Endothelial cell of hepatic sinusoid (primary cell): Measurements from ENCODE around the gene XPR1.

Experiments used
- in situ Hi-C: cut with HindIII; loops from 2 replicates; pipeline ENCODE4 v1.10.0; 2017; ENCODE audit warnings: low sequenced_read_pairs

Gene XPR1

GRCh38 chr1:180881806-180882509 is 250.1 kb downstream of the XPR1 start:
- in situ Hi-C loops: no loop called here

- in situ Hi-C loops: no loop called here
Observed at GRCh38 chr1:180884588-180885300, 252.9 kb downstream of the XPR1 start.

DNA sequence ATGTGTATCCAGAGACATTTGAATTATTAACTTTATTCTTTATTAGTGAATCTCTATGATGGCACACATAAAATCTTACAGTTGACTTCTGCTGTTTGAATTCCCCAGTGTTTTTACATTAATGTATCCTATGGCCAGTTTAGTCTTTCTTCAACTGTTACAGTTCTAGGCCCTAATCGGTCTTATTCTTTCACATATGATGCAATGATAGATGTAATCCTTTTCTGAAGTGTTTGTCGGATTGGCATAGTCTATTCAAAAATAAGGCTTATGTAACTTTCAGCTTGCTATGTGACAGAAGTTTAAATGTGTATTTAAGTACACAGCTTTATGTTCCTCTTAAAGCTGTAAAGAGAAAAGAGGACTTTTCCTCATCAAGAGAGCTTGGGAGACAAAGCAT is 254.5 kb downstream of the XPR1 start:
- in situ Hi-C loops: no loop called here

DNA sequence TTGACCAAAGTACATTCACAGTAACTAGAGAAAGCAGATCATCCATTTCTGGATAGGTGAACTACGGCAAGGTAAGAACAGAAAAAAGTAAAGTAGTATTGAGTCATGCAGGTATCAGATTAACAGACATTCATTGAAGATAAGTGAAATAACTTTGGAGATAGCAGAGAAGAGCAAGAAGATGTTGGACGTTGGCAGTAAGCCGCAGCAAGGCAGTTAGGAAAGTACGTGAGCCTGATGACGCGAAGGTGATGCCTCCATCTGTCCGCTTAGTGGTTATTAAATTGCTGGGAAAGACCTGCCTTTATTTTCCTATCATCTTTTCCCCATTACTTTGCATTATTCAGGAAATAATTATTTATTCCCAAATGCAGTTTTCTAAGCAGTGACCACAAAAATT is 256.0 kb downstream of the XPR1 start:
- in situ Hi-C loops: no loop called here

GRCh38 chr1:180888870-180889269 is 257.0 kb downstream of the XPR1 start:
- in situ Hi-C loops: no loop called here

DNA sequence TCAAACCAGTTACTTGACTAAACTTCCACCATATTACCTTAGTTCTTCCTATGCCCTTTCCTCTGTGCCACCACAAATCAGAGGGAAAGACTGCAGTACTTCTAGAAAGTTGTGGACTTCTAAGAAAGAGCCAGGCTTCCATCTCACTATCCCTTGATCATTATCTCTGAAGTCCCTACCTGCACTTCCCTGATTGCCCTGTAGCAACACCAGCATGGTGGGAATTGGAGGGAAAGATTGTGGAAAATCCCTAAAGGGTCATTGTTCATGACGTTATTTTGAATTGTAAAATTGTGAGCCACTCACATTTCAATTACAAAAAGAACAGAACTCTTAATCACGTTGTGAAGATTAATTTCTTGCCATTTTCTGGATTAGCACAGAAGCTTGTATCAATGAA is 257.5 kb downstream of the XPR1 start:
- in situ Hi-C loops: no loop called here

GRCh38 chr1:180892272-180892671 is 260.4 kb downstream of the XPR1 start:
- in situ Hi-C loops: no loop called here

- in situ Hi-C loops: no loop called here
Observed at GRCh38 chr1:180892675-180893074, 260.9 kb downstream of the XPR1 start.

DNA sequence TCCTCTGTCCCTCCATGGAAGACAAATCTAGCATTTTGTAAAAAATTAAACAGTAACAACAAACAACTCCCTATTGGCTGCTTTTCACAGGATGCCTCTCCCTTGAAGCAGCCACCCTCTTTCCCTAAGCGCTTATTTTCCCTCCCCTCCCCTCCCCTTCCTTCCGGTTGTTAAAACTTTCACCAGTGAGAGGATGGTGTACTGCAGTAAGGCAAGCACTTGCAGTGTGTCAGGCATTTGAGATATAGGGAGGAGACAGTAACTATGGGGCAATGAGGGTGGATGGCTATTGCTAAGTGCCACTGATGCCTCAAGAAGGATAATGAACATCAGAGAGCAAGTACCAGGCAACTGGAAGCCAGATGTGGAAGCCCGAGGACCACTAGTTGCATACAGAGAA is 261.8 kb downstream of the XPR1 start:
- in situ Hi-C loops: no loop called here

GRCh38 chr1:180896161-180896560 is 264.3 kb downstream of the XPR1 start:
- in situ Hi-C loops: no loop called here

DNA sequence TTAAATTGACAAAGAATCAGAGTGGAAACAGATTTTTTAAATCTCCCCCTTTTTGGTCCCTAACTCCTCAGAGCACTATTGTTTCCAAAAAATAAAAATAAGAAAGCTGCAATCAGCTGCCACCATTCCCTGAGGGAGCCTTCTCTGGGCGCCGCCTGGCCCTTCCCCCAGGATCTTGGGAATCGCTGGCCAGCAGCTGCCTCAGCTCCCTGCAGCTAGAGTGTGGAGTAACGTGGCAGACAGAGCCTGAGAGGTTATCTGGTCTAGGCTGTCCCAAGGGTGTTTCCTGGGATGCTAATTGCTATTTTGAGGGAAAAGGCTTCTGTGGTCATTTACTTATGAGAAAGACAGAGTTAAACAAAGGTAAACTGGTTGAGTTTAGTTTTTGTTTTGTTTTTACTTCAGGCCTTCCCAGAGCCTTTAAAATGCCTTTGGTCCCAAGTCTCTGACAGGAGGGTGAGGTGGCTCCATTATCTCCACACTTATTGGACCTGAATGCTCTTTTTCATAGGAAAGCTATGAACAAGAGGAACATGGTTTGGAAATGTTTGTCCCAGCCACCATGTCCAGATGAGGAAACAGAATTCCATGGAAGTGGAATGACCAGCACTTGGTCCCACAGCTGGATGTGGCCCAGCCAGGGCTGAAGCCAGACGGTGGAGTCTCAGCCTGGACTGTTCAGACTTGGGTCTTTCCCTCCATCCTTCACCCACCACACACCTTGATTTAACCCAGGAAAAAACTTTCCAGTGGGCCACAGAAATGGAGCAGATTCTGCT is 266.8 kb downstream of the XPR1 start:
- in situ Hi-C loops: no loop called here

- in situ Hi-C loops: no loop called here
Observed at GRCh38 chr1:180899262-180899661, 267.4 kb downstream of the XPR1 start.

- in situ Hi-C loops: no loop called here
Observed at GRCh38 chr1:180901076-180901990, 269.5 kb downstream of the XPR1 start.

- in situ Hi-C loops: no loop called here
Observed at GRCh38 chr1:180902541-180902940, 270.7 kb downstream of the XPR1 start.

GRCh38 chr1:180905927-180906326 is 274.1 kb downstream of the XPR1 start:
- in situ Hi-C loops: loop anchor here (5.0 kb wide), 1 partner anchor 261 kb away; no protein-coding TSS in a partner anchor

DNA sequence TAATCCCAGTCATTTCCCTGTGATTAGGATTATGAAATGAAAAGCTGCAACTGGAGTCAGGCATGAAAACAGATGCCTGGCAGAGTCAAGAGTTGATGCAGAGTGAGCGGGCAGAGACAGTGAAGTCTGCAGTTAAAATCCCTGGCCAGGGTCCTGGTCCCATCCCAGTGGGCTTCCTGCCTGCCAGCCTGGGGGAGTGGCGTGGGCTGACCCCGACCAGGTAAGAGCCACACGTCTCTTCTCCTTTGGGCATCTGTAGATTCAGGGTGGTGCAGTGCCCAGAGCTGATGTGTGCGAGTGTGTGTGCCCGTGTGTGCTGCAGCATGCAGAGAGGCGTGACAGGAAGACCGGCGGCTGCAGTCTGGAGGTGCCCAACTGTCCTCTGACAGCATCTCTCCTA is 274.7 kb downstream of the XPR1 start:
- in situ Hi-C loops: loop anchor here (5.0 kb wide), 1 partner anchor 261 kb away; no protein-coding TSS in a partner anchor

DNA sequence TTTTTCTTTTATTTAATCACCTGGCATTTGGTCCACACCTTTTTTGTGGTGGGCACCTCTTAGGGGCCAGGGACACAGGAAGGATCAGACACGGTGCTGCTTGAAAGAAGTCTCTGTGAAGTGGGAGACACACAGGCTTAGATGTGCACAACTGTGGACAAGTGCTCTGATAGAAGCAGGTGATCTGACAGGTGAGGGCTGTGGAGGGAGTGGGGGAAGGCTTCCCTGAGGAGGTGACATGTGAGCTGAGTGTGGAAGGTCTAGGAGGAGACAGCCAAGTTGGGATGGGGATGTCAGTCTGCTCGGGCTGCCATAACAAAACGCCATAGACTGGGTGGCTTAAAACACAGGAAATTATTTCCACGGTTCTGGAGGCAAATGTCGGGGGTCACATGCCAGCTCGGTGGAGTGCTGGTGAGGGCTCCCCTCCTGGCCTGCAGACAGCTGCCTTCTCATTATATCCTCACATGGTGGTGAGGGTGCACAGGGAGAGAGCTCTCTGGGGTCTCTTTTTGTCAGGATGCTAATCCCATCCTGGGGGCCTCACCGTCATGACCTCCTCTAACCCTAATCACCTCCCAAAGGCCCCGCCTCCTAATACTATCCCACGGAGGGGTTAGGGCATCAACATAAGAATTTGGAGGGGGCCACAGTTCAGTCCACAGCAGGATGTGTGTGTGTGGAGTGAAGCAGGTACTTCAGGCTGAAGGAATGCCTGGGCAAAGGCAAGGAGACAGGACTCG is 275.7 kb downstream of the XPR1 start:
- in situ Hi-C loops: loop anchor here (5.0 kb wide), 1 partner anchor 260 kb away; no protein-coding TSS in a partner anchor

GRCh38 chr1:180908074-180908765 is 276.4 kb downstream of the XPR1 start:
- in situ Hi-C loops: loop anchor here (5.0 kb wide), 1 partner anchor 259 kb away; no protein-coding TSS in a partner anchor

GRCh38 chr1:180909005-180909414 is 277.2 kb downstream of the XPR1 start:
- in situ Hi-C loops: loop anchor here (5.0 kb wide), 1 partner anchor 258 kb away; no protein-coding TSS in a partner anchor
